Omental fat pad (tissue), 4 donors: Measurements from ENCODE around the gene CELF1. TPM values are rescaled to one million over a fixed set of nuclear protein-coding genes. Genes with fewer than 3 reads are reported as not detected.

Source experiments
- ATAC-seq: fragments of 150-250 bp; one replicate; pipeline ENCODE4 v1.9.1; 2016; ENCODE audit warnings: mild to moderate bottlenecking, moderate library complexity; ENCODE audit not compliant: low FRiP score
- DNase-seq: peaks from one replicate; pipeline ENCODE4 v3.0.0-alpha.2; 2019; ENCODE audit warnings: low spot score
- CTCF ChIP-seq, 3 donors: fragments of 450-650 bp; IDR thresholded peaks; one replicate each; pipeline ENCODE4 v1.5.1; 2016 to 2017; ENCODE audit warnings: antibody characterized with exemption in 3 of 3, mild to moderate bottlenecking in 3 of 3, moderate library complexity in 2 of 3
- total RNA-seq, 4 donors: library from RNA; depleted of rRNA; stranded (reverse); fragments of >200 nt; gene quantifications; one replicate each; pipeline ENCODE4 v1.1.0, GENCODE V29; 2016

Gene CELF1
- total RNA-seq, 4 donors from 2014 or later = 90.3 to 126 (median 110) TPM

GRCh38 chr11:47437218-47437745 is 115.7 kb downstream of the CELF1 start:
- no peak for ATAC-seq

DNA sequence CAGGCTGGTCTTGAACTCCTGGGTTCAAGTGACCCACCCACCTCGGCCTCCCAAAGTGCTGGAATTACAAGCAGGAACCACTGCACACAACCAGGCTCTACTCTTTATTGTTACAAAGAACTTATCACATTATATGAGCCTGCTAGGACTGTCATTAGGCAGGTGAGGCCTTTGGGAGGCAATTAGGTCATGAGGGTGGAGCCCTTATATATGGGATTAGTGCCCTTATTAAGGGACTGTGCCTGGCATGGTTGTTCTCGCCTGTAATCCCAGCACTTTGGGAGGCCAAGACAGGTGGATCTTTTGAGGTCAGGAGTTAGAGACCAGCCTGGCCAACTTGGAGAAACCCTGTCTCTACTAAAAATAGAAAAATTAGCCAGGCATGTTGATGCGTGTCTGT is 116.2 kb downstream of the CELF1 start:
- no peak for DNase-seq
- no peak for TF ChIP-seq CTCF (IDR thresholded peaks at IDR 0.05)
- no peak for ATAC-seq

More at GRCh38 chr11:47437218-47437745, 115.7 kb downstream of the CELF1 start:
- DNase-seq = no peak
- TF ChIP-seq CTCF (IDR thresholded peaks at IDR 0.05) = no peak

GRCh38 chr11:47435687-47436086 is 117.2 kb downstream of the CELF1 start:
- ATAC-seq (no peak), DNase-seq (no peak)
- no peak for TF ChIP-seq CTCF (IDR thresholded peaks at IDR 0.05)

DNA sequence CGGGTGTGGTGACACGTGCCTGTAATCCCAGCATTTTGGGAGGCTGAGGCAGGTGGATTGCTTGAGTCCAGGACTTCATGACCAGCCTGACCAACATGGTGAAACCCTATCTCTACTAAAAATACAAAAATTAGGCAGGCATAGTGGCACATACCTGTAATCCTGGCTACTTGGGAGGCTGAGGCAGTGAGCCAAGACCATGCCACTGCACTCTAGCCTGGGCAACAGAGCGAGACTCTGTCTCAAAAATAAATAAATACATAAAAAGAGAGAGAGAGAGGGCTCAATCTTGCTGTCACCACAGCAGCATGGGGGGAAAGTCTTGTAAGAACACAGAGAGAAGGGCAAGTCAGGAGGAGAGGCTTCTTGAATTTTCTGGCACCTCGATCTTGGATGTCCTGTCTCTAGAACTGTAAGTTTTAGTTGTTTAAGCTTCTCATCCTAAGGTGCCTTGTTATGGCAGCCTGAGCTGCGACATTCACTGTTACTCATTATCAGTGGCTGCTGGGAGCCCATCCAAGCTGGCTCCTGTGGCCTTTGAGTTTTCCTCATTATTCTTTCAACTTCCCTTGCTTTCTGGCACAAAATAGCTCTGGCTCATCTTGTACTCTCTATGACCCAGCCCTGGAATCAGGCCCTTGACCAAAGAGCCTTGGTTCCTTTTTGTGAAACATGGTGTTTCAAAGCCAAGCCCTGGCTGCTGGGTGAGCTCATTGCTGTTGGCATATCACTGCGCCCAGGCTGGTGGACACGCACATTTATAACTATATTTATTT is 118.7 kb downstream of the CELF1 start:
- TF ChIP-seq CTCF (IDR thresholded peaks at IDR 0.05) = no peak
- ATAC-seq (no peak), DNase-seq (no peak)

GRCh38 chr11:47433157-47433556 is 119.8 kb downstream of the CELF1 start:
- DNase-seq = no peak
- TF ChIP-seq CTCF (IDR thresholded peaks at IDR 0.05) = no peak
- no peak for ATAC-seq

- DNase-seq = no peak
- ATAC-seq = no peak
- TF ChIP-seq CTCF (IDR thresholded peaks at IDR 0.05) = no peak
Measured at GRCh38 chr11:47431356-47432083, 121.4 kb downstream of the CELF1 start.
